ENCODE data around the gene CDH23.

CDH23 gene

GRCh38 chr10:71605263-71605962 is 208.7 kb downstream of the CDH23 start:
- intact Hi-C loops (cut with micrococcal nuclease): no loop called here
- no peak overlapping the region for H3K27ac Mint-ChIP-seq
- no peaks in the 10 kb centered on the region for H3K9me3 Mint-ChIP-seq
- H3K36me3 Mint-ChIP-seq (ENCODE audit: low read depth): no peaks in the 10 kb centered on the region
- H3K4me1 Mint-ChIP-seq (ENCODE audit: low read depth): peaks cover 35% of the 10 kb centered on the region
- peaks cover 3% of the 10 kb centered on the region for H3K27me3 Mint-ChIP-seq
- H3K4me3 Mint-ChIP-seq: no peak overlapping the region

GRCh38 chr10:71606257-71607081 is 209.7 kb downstream of the CDH23 start:
- Mint-ChIP-seq H3K4me1 (ENCODE audit: low read depth) (peaks cover 35% of the 10 kb centered on the region), H3K27ac (peak overlapping the region; percentile 3), H3K9me3 (no peaks in the 10 kb centered on the region), H3K27me3 (peaks cover 3% of the 10 kb centered on the region), H3K4me3 (no peak overlapping the region), H3K36me3 (ENCODE audit: low read depth) (no peaks in the 10 kb centered on the region)
- intact Hi-C loops (cut with micrococcal nuclease): no loop called here

- Mint-ChIP-seq H3K36me3 (ENCODE audit: low read depth) (no peaks in the 10 kb centered on the region), H3K27me3 (peaks cover 3% of the 10 kb centered on the region), H3K4me3 (no peak overlapping the region), H3K27ac (no peak overlapping the region), H3K9me3 (no peaks in the 10 kb centered on the region), H3K4me1 (ENCODE audit: low read depth) (peaks cover 35% of the 10 kb centered on the region)
- intact Hi-C loops (cut with micrococcal nuclease): no loop called here
Measured at GRCh38 chr10:71607082-71607443, 210.3 kb downstream of the CDH23 start.

GRCh38 chr10:71608819-71609768 is 212.4 kb downstream of the CDH23 start:
- intact Hi-C loops (cut with micrococcal nuclease): loop anchor here (2.0 kb wide), 1 partner anchor 294 kb away; no protein-coding TSS in a partner anchor
- Mint-ChIP-seq H3K36me3 (ENCODE audit: low read depth) (no peaks in the 10 kb centered on the region), H3K27ac (no peak overlapping the region), H3K27me3 (peaks cover 3% of the 10 kb centered on the region), H3K4me3 (no peak overlapping the region), H3K9me3 (no peaks in the 10 kb centered on the region), H3K4me1 (ENCODE audit: low read depth) (peaks cover 38% of the 10 kb centered on the region)

GRCh38 chr10:71610651-71611050 is 213.9 kb downstream of the CDH23 start:
- H3K27ac Mint-ChIP-seq: peak overlapping the region; percentile 28
- peaks cover 36% of the 10 kb centered on the region for H3K4me1 Mint-ChIP-seq (ENCODE audit: low read depth)
- peaks cover 3% of the 10 kb centered on the region for H3K27me3 Mint-ChIP-seq
- H3K4me3 Mint-ChIP-seq: no peak overlapping the region
- intact Hi-C loops (cut with micrococcal nuclease): no loop called here
- no peaks in the 10 kb centered on the region for H3K36me3 Mint-ChIP-seq (ENCODE audit: low read depth)
- no peaks in the 10 kb centered on the region for H3K9me3 Mint-ChIP-seq

- Mint-ChIP-seq H3K36me3 (ENCODE audit: low read depth) (no peaks in the 10 kb centered on the region), H3K27me3 (peaks cover 3% of the 10 kb centered on the region), H3K4me1 (ENCODE audit: low read depth) (peaks cover 36% of the 10 kb centered on the region), H3K27ac (peak overlapping the region; percentile 28), H3K9me3 (no peaks in the 10 kb centered on the region), H3K4me3 (no peak overlapping the region)
- intact Hi-C loops (cut with micrococcal nuclease): no loop called here
Measured at GRCh38 chr10:71611131-71611530, 214.4 kb downstream of the CDH23 start.

- intact Hi-C loops (cut with micrococcal nuclease): no loop called here
- peaks cover 36% of the 10 kb centered on the region for H3K4me1 Mint-ChIP-seq (ENCODE audit: low read depth)
- peak overlapping the region; percentile 9 for H3K27ac Mint-ChIP-seq
- no peaks in the 10 kb centered on the region for H3K9me3 Mint-ChIP-seq
- H3K4me3 Mint-ChIP-seq: no peak overlapping the region
- H3K27me3 Mint-ChIP-seq: peaks cover 3% of the 10 kb centered on the region
- no peaks in the 10 kb centered on the region for H3K36me3 Mint-ChIP-seq (ENCODE audit: low read depth)
Measured at GRCh38 chr10:71611709-71612422, 215.1 kb downstream of the CDH23 start.

- H3K27ac Mint-ChIP-seq: no peak overlapping the region
- H3K4me1 Mint-ChIP-seq (ENCODE audit: low read depth): peaks cover 36% of the 10 kb centered on the region
- H3K9me3 Mint-ChIP-seq: no peaks in the 10 kb centered on the region
- no peak overlapping the region for H3K4me3 Mint-ChIP-seq
- peaks cover 3% of the 10 kb centered on the region for H3K27me3 Mint-ChIP-seq
- intact Hi-C loops (cut with micrococcal nuclease): no loop called here
- H3K36me3 Mint-ChIP-seq (ENCODE audit: low read depth): no peaks in the 10 kb centered on the region
Measured at GRCh38 chr10:71613261-71613777, 216.6 kb downstream of the CDH23 start.

GRCh38 chr10:71613877-71614276 is 217.2 kb downstream of the CDH23 start:
- H3K4me3 Mint-ChIP-seq: no peak overlapping the region
- H3K27ac Mint-ChIP-seq: no peak overlapping the region
- H3K4me1 Mint-ChIP-seq (ENCODE audit: low read depth): peaks cover 32% of the 10 kb centered on the region
- H3K27me3 Mint-ChIP-seq: peaks cover 3% of the 10 kb centered on the region
- H3K36me3 Mint-ChIP-seq (ENCODE audit: low read depth): no peaks in the 10 kb centered on the region
- no peaks in the 10 kb centered on the region for H3K9me3 Mint-ChIP-seq
- intact Hi-C loops (cut with micrococcal nuclease): no loop called here

GRCh38 chr10:71614946-71615345 is 218.2 kb downstream of the CDH23 start:
- H3K36me3 Mint-ChIP-seq (ENCODE audit: low read depth): no peaks in the 10 kb centered on the region
- no peak overlapping the region for H3K4me3 Mint-ChIP-seq
- peak overlapping the region; percentile 19 for H3K27ac Mint-ChIP-seq
- H3K9me3 Mint-ChIP-seq: no peaks in the 10 kb centered on the region
- no peaks in the 10 kb centered on the region for H3K27me3 Mint-ChIP-seq
- H3K4me1 Mint-ChIP-seq (ENCODE audit: low read depth): peaks cover 23% of the 10 kb centered on the region
- intact Hi-C loops (cut with micrococcal nuclease): no loop called here

- Mint-ChIP-seq H3K27me3 (no peaks in the 10 kb centered on the region), H3K4me1 (ENCODE audit: low read depth) (peaks cover 25% of the 10 kb centered on the region), H3K4me3 (no peak overlapping the region), H3K27ac (no peak overlapping the region), H3K9me3 (no peaks in the 10 kb centered on the region), H3K36me3 (ENCODE audit: low read depth) (no peaks in the 10 kb centered on the region)
- intact Hi-C loops (cut with micrococcal nuclease): no loop called here
Measured at GRCh38 chr10:71615538-71616329, 219.0 kb downstream of the CDH23 start.

GRCh38 chr10:71616817-71617654 is 220.3 kb downstream of the CDH23 start:
- Mint-ChIP-seq H3K27me3 (no peaks in the 10 kb centered on the region), H3K27ac (no peak overlapping the region), H3K4me1 (ENCODE audit: low read depth) (peaks cover 38% of the 10 kb centered on the region), H3K9me3 (no peaks in the 10 kb centered on the region), H3K4me3 (no peak overlapping the region), H3K36me3 (ENCODE audit: low read depth) (no peaks in the 10 kb centered on the region)
- intact Hi-C loops (cut with micrococcal nuclease): no loop called here

Data from dendritic cell treated with granulocyte-macrophage colony-stimulating factor and Interleukin-4, amounts not matched to agents 40 ng/mL and 50 ng/mL, for 4 days (primary cell).